ENCODE data around the gene TMEM120B. TPM values are rescaled to one million over a fixed set of nuclear protein-coding genes. Genes with fewer than 3 reads are reported as not detected.
"Not testable (repeated sequence)": the region's sequence is repeated elsewhere in the genome, so short reads cannot be mapped to it uniquely, and the experiment has no call there.

Gene TMEM120B
- total RNA-seq, 1 donor from 2014 or later: 17.1 TPM

DNA sequence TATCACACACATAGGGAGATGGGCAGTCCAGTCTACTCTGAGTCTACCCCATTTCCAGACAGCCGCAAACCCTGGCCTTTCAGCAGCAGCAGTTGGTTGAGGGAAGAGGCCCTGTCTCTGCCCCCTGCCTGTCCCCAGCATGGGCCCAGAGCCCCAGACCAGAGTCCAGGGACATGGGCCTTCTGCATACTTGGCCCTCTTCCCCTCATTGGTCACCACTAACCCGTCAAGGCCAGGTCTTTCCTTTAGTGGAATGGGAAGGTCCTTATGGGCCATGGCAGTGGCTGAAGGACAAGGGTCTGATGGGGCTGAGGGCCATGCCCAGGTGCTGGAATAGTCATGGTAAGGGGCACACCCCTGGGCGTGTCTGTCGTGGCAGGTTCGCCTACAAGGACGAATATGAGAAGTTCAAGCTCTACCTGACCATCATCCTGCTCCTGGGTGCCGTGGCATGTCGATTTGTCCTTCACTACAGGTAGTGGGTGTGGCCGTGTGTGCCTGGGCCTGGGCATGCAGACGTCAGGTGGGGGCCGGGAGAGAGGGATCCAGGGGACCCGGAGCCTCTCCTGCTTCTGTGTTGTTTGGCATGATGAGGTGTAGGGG lies 39.3 kb downstream of the TMEM120B start:
- no peaks in the 10 kb centered on the region for H3K9me3 ChIP-seq
- no peaks in the 10 kb centered on the region for H3K27me3 ChIP-seq
- ATAC-seq (no peak), DNase-seq (no peak)
- peaks cover 9% of the 10 kb centered on the region for H3K4me1 ChIP-seq
- no peaks in the 10 kb centered on the region for H3K36me3 ChIP-seq
- H3K4me3 ChIP-seq: no peak overlapping the region
- no peak overlapping the region for H3K27ac ChIP-seq
- no peak for TF ChIP-seq CTCF (IDR thresholded peaks at IDR 0.05)
- intact Hi-C loops (cut with DNase I): no loop called here

DNA sequence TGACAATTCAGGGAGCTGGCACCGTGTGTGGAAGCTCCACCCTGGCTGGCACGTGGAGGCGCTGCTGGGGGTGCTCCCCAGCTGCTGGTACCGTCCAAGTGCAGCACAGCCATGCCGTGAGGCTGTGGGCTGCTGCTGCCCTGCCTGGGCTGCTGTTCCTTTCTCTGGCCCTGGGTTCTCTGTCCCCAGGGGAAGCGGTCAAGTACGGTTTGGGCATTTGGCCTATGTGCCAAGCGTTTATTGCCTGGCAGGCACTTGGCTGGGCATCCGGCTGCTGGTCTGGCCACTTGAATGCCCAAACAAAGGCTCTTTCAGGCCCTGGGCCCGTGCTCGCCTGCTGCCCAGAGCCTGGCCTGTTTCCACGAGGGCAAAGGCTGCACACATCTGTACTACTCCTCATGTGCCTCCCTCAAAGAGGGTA lies 41.3 kb downstream of the TMEM120B start:
- TF ChIP-seq CTCF (IDR thresholded peaks at IDR 0.05): no peak
- ATAC-seq: peak; percentile 85
- intact Hi-C loops (cut with DNase I): no loop called here
- no peaks in the 10 kb centered on the region for H3K9me3 ChIP-seq
- H3K4me3 ChIP-seq: no peak overlapping the region
- no peak overlapping the region for H3K27ac ChIP-seq
- H3K36me3 ChIP-seq: no peaks in the 10 kb centered on the region
- no peaks in the 10 kb centered on the region for H3K27me3 ChIP-seq
- peak; percentile 83 for DNase-seq
- H3K4me1 ChIP-seq: peaks cover 3% of the 10 kb centered on the region

- intact Hi-C loops (cut with DNase I): no loop called here
- Histone ChIP-seq H3K9me3 (no peaks in the 10 kb centered on the region), H3K27me3 (no peaks in the 10 kb centered on the region), H3K4me3 (no peak overlapping the region), H3K4me1 (peaks cover 3% of the 10 kb centered on the region), H3K36me3 (no peaks in the 10 kb centered on the region), H3K27ac (no peak overlapping the region)
- DNase-seq: no peak
- no peak for TF ChIP-seq CTCF (IDR thresholded peaks at IDR 0.05)
- no peak for ATAC-seq
Observed at GRCh38 chr12:121754836-121755235, 42.3 kb downstream of the TMEM120B start.

GRCh38 chr12:121755591-121755990 lies 43.0 kb downstream of the TMEM120B start:
- intact Hi-C loops (cut with DNase I): no loop called here
- no peaks in the 10 kb centered on the region for H3K27me3 ChIP-seq
- no peak for ATAC-seq
- no peak overlapping the region for H3K27ac ChIP-seq
- H3K9me3 ChIP-seq: no peaks in the 10 kb centered on the region
- H3K4me3 ChIP-seq: no peak overlapping the region
- DNase-seq: no peak
- peaks cover 3% of the 10 kb centered on the region for H3K4me1 ChIP-seq
- H3K36me3 ChIP-seq: no peaks in the 10 kb centered on the region
- no peak for TF ChIP-seq CTCF (IDR thresholded peaks at IDR 0.05)

- intact Hi-C loops (cut with DNase I); ATAC-seq; H3K27ac ChIP-seq; H3K9me3 ChIP-seq; DNase-seq; H3K4me3 ChIP-seq; H3K36me3 ChIP-seq; H3K27me3 ChIP-seq; H3K4me1 ChIP-seq: not testable (repeated sequence)
Observed at GRCh38 chr12:121758536-121758935, 46.0 kb downstream of the TMEM120B start.

DNA sequence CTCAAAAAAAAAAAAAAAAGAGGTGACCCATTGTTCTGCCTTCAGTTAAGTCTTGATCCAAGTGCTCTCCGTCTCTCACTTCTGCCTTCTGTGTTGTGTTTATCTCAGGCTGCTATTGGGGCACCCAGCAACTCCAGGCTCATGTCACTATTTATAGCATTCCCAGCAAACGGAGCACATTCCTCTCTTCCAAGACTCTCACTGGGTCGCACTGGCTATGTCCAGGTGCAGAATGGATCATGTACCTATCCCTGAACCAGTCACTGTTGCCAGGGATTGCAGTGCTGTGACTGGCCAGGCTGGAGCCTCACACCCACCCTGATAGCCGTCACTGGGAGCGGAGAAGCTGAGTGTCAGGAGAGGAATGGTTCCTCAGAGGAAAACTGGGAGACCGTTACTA lies 49.7 kb downstream of the TMEM120B start:
- Histone ChIP-seq H3K4me1 (no peaks in the 10 kb centered on the region), H3K36me3 (no peaks in the 10 kb centered on the region), H3K4me3 (no peak overlapping the region), H3K27ac (no peak overlapping the region), H3K27me3 (no peaks in the 10 kb centered on the region), H3K9me3 (no peaks in the 10 kb centered on the region)
- ATAC-seq: peak; percentile 33
- intact Hi-C loops (cut with DNase I): no loop called here
- TF ChIP-seq CTCF (IDR thresholded peaks at IDR 0.05): no peak
- no peak for DNase-seq
